Measurements from ENCODE around the gene ATF6B. TPM values are rescaled to one million over a fixed set of nuclear protein-coding genes. Genes with fewer than 3 reads are reported as not detected.

Gene ATF6B
- total and polyA plus RNA-seq, 2 of the 8 experiments (the other 6 are each of a cell fraction or from before 2014, with no cell fraction given), result 38.1 to 42.2 TPM

- TF ChIP-seq SIN3A (conservative IDR thresholded peaks at IDR 0.05 in 1 of 2, IDR thresholded peaks at IDR 0.05 in 1 of 2; ENCODE audit: low read depth in 1 of 2, low read length in 2 of 2) (0 out of 4 replicates have a peak, but pooled peaks of 1 of the 2 experiments have one; percentile 27), MAX (IDR thresholded peaks at IDR 0.05) (peak; percentile 95), RNF2 (IDR thresholded peaks at IDR 0.05; ENCODE audit: borderline replicate concordance, low read depth, low read length, missing control alignments, poor library complexity, severe bottlenecking) (peak; percentile 38), HDAC2 (IDR thresholded peaks at IDR 0.05; ENCODE audit: borderline replicate concordance in 1 of 2, low read depth in 2 of 2, low read length in 2 of 2) (no peak)
Measured at GRCh38 chr6:32086661-32087573, 41.1 kb downstream of the ATF6B start (continued).

Measured in H1 (cell line).